ENCODE measurements around the gene SFTPA2. TPM values are rescaled to one million over a fixed set of nuclear protein-coding genes. Genes with fewer than 3 reads are reported as not detected.
"Not testable (repeated sequence)": the region's sequence is repeated elsewhere in the genome, so short reads cannot be mapped to it uniquely, and the experiment has no call there.

The SFTPA2 gene
- total RNA-seq, 6 experiments from 2014 or later = 0.12 to 0.95 (median 0.42) TPM; not detected in 3

- no peak overlapping the region for H3K4me3 ChIP-seq
These were observed 42.7 kb upstream of the SFTPA2 start for GRCh38 chr10:79602953-79603352.

GRCh38 chr10:79601939-79602338, 41.7 kb upstream of the SFTPA2 start:
- Histone ChIP-seq H3K27ac (no peak overlapping the region), H3K4me1 (no peaks in the 10 kb centered on the region), H3K27me3 (no peaks in the 10 kb centered on the region), H3K4me3 (no peak overlapping the region), H3K36me3 (no peaks in the 10 kb centered on the region), H3K9me3 (no peaks in the 10 kb centered on the region)
- no peak for DNase-seq
- intact Hi-C loops (cut with DNase I) = no loop called here
- ATAC-seq = no peak
- 13% methylated on average over 1 of the region's 1 CpG for WGBS (ENCODE audit: insufficient coverage, low coverage, low lambda C conversion rate, missing lambda C conversion rate)
- TF ChIP-seq CTCF (IDR thresholded peaks at IDR 0.05) (no peak), POLR2A (IDR thresholded peaks at IDR 0.05) (no peak)

More at GRCh38 chr10:79602953-79603352, 42.7 kb upstream of the SFTPA2 start:
- TF ChIP-seq CTCF (IDR thresholded peaks at IDR 0.05) (no peak), POLR2A (IDR thresholded peaks at IDR 0.05) (no peak)
- H3K27me3 ChIP-seq = no peaks in the 10 kb centered on the region
- H3K4me1 ChIP-seq = no peaks in the 10 kb centered on the region
- no peak for ATAC-seq
- no peaks in the 10 kb centered on the region for H3K9me3 ChIP-seq
- no peaks in the 10 kb centered on the region for H3K36me3 ChIP-seq
- DNase-seq = no peak
- intact Hi-C loops (cut with DNase I) = no loop called here
- H3K27ac ChIP-seq = no peak overlapping the region
- no CpG with 5 or more reads among the region's 2 CpGs for WGBS (ENCODE audit: insufficient coverage, low coverage, low lambda C conversion rate, missing lambda C conversion rate)

GRCh38 chr10:79599644-79600043, 39.4 kb upstream of the SFTPA2 start:
- intact Hi-C loops (cut with DNase I); DNase-seq; H3K27me3 ChIP-seq; H3K4me1 ChIP-seq; H3K4me3 ChIP-seq; H3K36me3 ChIP-seq; ATAC-seq; H3K27ac ChIP-seq; H3K9me3 ChIP-seq: not testable (repeated sequence)
- 70% methylated on average over 8 of the region's 9 CpGs for WGBS (ENCODE audit: insufficient coverage, low coverage, low lambda C conversion rate, missing lambda C conversion rate)

GRCh38 chr10:79595510-79595909, 35.3 kb upstream of the SFTPA2 start:
- Histone ChIP-seq H3K9me3 (no peaks in the 10 kb centered on the region), H3K27me3 (no peaks in the 10 kb centered on the region), H3K4me1 (no peaks in the 10 kb centered on the region), H3K27ac (no peak overlapping the region), H3K4me3 (no peak overlapping the region), H3K36me3 (no peaks in the 10 kb centered on the region)
- DNase-seq (no peak), ATAC-seq (no peak)
- intact Hi-C loops (cut with DNase I) = no loop called here
- WGBS (ENCODE audit: insufficient coverage, low coverage, low lambda C conversion rate, missing lambda C conversion rate) = 46% methylated on average over 2 of the region's 3 CpGs
- TF ChIP-seq CTCF (IDR thresholded peaks at IDR 0.05) (no peak), POLR2A (IDR thresholded peaks at IDR 0.05) (no peak)

GRCh38 chr10:79594565-79594964, 34.4 kb upstream of the SFTPA2 start:
- H3K9me3 ChIP-seq; H3K4me3 ChIP-seq; ATAC-seq; H3K27me3 ChIP-seq; intact Hi-C loops (cut with DNase I); H3K4me1 ChIP-seq; H3K27ac ChIP-seq; DNase-seq; H3K36me3 ChIP-seq: not testable (repeated sequence)
- 53% methylated on average over 2 of the region's 3 CpGs for WGBS (ENCODE audit: insufficient coverage, low coverage, low lambda C conversion rate, missing lambda C conversion rate)

- intact Hi-C loops (cut with DNase I) = no loop called here
- no peak overlapping the region for H3K27ac ChIP-seq
- WGBS (ENCODE audit: insufficient coverage, low coverage, low lambda C conversion rate, missing lambda C conversion rate) = 56% methylated on average over 1 of the region's 1 CpG
- H3K27me3 ChIP-seq = no peaks in the 10 kb centered on the region
- DNase-seq = no peak
- no peaks in the 10 kb centered on the region for H3K36me3 ChIP-seq
- peak in 1 of 4 donors; percentile 10 for ATAC-seq
- TF ChIP-seq CTCF (IDR thresholded peaks at IDR 0.05) (no peak), POLR2A (IDR thresholded peaks at IDR 0.05) (no peak)
- H3K4me1 ChIP-seq = no peaks in the 10 kb centered on the region
- no peaks in the 10 kb centered on the region for H3K9me3 ChIP-seq
- H3K4me3 ChIP-seq = no peak overlapping the region
These were observed 33.2 kb upstream of the SFTPA2 start for GRCh38 chr10:79593377-79593776.
